ENCODE measurements around the gene IL10RA.
"Not testable (repeated sequence)": the region's sequence is repeated elsewhere in the genome, so short reads cannot be mapped to it uniquely, and the experiment has no call there.

IL10RA gene

DNA sequence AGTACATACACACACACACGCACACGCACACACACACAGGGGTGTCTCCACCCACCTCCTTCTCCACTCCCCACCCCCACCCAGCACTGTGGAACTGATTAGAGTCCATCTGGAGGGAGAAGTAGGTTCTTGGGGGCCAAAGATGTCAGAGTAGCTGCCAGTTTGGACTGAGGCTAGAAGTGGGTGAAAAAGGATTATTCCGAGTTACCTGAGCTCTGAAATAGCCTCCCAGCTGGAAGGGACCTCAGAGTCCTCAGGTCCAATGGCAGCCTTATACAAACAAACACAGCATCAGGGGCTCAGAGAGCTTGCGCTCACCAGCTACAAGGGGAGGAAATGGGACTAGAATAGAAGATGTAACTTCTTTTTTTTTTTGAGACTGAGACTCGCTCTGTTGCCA is 20.8 kb downstream of the IL10RA start:
- DNase-seq = peak in 1 of 58 donors; percentile 6

DNA sequence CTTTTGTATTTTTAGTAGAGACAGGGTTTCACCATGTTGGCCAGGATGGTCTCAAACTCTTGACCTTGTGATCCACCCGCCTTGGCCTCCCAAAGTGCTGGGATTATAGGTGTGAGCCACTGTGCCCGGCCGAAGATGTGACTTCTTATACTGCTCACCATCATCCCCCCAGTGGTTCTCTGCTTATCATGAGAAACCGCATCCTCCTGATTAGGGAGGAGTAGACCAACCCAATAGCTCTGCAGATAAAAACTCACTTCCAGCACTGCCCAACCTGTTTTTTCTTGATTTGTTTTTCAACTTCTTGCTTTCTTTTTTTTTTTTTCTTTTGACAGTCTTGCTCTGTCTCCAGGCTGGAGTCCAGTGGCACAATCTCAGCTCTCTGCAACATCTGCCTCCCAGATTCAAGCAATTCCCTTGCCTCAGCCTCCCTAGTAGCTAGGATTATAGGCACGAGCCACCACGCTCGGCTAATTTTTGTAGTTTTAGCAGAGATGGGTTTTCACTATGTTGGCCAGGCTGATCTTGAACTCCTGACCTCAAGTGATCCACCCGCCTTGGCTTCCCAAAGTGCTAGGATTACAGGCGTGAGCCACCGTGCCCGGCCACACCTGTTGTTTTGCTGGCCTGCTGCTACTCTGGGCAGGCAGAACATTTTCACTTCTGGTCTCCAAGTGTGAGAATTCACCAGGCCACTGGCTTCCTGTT is 21.5 kb downstream of the IL10RA start:
- DNase-seq = not testable (repeated sequence)

DNA sequence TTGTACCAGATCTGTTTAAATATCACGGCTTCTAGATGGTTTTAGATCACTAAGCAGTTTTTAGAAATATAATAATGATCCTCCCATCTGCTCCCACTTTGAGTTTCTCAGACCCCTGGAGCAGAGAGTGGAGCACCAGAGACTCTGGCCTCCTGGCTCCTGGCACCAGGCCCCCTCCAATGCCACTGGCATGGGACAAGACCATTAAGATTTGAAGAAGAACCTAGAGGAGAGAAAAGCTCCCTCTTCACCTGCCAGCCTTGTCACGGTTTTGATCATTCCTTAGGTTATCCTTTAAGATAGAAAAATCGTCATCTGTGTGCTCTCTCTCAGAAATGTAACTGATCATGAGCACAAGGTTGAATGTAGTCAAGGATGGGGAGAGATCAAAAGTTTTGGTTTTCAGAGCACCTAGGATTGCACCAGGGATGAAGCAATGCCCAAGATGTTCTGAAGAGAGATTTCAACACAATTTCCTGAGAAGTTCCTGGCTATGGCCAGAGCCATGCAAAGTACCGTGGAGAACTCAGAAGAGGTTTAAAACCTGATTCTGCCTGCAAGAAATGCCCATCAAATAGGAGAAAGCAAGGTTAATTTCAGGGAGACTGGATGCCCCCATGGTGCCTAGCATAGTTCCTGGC is 22.2 kb downstream of the IL10RA start:
- no peak for DNase-seq

DNA sequence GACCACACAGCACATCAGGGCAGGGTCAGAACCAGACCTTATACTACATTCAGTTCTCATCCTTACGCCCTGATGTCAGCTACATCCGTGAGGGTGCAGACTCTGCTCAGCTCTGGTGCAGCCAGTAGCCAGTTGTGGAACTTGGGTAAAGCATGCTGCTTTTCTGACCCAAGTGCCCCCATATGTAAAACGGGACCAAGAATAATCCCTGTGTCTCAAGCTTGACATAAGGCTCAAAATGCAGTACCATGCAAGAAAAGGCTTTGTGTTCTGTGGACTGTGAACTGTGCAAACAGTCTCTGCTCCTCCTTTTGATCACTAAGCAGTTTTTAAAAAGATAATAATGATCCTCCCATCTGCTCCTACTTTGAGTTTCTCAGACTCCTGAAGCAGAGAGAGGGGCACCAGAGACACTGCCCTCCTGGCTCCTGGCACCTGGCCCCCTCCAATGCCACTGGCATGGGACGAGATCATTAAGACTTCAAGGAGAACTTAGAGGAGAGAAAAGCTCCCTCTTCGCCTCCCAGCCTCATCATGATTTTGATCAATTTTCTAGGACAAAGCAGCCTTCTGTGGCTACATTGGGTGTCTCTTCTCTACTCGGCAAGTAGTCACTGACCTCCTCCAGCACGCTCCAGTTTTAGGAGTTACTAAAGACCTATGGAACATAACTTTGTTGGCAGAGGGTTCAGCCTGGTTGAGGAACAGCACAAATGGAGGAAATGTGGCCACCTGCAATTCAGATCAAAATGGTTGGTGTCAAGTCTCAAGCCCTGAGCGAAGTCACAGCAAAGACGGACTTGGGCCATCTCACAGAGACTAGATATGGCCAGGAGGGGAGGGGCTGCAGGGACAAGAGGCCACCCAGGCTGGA is 23.9 kb downstream of the IL10RA start:
- no peak for DNase-seq

DNA sequence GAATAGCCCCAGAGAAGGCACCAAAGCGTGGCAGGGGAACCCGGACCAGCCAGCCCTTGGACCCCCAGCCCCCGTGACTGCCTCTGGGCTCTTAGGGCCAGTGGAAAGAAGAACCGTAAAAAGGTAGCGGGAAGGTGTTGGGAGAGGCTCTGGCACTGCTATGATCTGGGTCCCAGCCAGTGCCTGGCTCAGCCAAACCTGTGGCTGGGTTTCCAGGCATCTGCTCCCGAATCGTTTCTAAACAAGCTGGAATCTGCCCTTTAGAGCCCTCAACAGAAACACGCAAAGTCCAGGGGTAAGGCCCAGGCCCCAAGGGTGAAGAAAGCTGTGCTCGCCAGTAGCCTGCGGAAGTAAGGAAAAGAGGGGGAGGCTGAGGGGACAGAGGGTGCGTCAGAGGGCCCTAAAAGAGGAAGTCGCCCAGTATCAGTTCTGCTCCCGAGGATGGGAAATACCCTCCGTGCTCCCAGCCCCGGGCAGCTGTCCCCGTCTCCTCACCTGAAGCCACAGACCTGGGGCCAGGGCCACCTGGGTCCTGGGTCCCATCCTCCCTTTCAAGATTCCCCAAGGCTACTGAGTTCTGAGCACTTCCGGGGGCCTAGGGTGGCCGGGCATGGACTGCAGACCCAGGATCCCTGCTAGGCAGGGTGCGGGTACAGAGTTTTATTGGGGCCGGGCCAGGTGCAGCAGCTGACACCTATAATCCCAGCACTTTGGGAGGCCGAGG is 24.7 kb downstream of the IL10RA start:
- peak in 19 of 58 donors; percentile 13 to 57 (median 33) for DNase-seq

DNA sequence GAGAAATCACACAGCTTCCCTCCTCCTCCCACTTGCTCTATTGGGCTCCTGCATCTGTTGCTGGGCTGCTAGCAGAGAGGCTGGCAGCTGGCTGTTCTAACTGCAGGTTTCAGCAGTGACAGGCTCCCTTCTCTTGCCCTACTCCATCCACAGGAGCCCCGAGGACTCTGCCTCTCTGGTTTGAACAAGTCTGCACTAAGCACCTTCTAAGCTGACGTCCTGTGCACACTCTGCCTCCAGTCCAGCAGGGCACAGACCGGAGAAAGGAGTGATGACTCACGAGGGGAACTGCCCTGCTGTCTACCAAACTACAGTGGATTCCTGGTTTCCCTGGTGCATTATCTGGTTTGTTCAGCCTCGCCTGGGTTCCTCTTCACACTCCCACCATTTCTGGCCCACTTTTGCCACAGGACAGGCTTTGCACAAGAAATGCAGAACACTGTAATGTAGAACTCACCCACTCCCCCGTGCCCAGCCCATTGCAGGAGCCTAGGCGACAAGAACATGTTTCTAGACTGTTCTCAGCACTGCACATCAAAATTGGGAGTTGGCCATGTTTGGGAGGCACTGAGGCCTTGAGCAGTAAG is 26.0 kb downstream of the IL10RA start:
- DNase-seq = peak in 6 of 58 donors; percentile 13 to 44 (median 26)

DNA sequence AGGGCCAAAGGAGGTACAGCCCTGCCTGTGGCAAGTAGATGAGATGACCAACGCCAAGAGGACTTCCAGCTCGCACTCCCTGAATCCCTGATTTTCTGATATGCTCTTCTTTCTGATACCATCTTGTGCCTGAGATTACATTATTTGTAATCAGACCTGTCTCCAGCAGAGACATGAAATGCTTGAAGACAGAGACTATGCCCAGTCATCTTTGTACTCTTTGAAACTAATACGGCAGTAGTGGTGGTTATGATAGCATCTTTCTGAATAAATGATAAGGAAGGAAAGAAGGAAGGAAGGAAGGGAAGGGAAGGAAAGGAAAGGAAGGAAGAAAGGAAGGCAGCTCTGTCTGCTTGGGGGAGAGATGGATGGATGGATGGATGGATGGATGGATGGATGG is 27.8 kb downstream of the IL10RA start:
- no peak for DNase-seq

DNA sequence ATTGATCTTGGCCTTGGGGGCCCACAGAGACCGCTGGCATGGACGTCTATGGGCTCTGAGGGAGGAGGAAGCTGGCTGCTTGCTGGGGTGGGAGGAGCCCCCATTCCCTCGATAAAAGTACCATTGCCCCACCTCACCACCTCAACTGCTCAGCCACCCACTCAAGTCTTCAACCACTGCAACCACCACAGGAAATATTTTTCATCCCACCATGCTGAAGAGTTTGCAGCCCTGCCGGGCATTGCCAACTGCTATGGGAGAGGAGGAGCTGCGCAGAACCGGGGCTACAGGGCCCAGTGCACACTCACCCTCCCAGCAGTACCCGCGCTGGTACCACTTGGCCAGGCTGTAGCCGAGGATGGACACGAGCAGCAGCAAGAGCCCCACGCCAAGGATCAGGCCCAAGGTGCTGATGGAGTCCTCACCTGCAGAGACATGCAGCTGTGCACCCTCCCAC is 29.2 kb downstream of the IL10RA start:
- no peak for DNase-seq

DNA sequence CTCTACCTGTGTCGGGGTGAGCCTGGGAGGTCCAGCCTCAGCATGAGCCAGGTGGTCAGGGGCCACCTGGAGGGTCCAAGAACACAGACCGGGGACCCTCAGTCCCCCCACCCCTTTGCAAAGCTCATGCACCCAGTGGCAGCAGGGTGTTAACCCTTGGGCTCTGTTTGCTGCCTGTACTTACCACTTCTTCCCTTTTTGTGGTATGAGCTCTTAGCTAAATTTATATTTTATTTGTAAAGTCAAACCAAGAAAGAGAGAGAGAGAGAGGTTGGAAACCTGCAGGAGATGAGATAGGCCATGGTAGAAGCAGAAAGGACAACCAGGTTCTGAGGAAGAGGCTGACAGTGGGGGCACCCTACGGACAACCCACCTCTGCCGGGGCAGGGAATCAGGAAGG is 29.9 kb downstream of the IL10RA start:
- no peak for DNase-seq

DNA sequence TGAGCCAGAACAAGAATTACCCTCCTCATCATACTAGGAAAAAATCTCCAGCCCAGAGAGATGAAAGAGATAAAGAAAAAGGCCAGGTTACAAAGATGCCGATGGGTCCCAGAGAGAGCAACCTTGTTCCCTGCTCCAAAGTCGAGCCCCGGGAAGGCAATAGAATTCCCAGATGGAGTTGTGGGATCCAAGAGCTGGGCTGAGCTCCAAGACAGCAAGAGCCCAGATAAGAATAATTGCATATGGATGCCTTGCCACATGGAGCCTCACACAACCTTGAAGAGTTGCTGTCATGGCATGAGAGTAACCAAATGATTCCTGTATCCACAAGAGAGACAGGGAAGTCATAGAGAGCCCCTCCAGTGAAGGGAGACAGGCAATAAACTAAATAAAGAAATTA is 30.9 kb downstream of the IL10RA start:
- no peak for DNase-seq

DNA sequence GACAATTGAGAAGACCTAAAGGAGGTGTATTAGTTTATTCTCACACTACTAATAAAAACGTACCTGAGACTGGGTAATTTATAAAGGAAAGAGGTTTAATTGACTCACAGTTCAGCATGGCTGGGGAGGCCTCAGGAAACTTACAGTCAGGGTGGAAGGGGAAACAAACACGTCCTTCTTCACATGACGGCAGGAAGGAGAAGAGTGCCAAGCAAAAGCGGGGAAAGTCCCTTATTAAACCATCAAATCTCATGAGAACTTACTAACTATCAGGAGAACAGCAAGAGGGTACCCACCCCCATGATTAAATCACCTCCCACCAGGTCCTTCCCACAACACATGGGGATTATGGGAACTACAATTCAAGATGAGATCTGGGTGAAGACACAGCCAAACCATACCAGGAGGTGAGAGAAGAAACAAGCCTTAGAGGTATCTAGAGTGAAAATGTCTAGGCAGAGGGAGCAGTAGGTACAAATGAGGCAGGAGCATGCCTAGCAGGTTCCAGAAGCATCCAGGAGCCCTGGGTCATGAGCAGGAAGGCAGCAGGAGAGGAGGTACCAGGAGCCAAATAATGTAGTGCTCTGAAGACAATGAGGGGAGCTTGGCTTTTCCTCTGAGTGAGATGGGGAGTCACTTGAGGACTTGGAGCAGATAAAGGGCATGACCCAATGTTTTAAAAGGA is 31.6 kb downstream of the IL10RA start:
- DNase-seq = no peak

DNA sequence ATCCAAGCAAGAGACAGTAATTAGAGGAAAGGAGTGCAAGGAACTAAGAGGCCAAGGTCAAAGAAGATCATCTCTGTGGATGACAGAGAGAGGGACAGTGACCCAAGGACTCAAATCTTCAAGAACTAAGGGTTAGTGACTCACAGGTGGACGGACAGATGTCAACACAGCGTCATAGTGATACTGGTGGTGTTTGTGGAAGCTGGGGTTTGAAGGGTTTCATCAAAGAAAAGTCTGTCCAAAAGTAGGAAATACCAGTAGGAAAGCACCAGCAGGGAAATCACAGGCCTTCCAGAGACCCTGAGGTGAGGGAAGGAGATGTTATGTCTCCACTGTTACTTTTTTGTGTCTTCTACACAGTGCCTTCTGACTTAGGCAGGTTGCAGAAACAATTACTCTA is 32.2 kb downstream of the IL10RA start:
- DNase-seq = no peak

DNA sequence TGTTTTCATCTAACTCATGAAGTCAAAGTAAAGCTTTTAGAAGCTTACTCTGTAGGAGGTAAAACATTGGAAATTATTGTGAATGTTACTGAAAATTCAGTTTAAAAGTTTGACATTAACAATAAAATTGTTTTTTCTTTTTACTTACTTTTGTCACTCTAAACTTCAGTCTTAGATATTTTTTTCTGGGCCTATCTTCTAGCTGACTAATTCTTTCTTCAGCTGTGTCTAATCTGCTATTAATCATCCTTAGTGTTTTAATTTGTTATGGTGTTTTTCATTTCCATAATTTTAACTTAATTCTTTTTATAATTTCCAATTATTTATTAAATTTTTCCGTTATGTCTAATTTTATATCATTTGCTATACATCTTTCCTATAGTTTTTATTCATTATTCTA is 35.0 kb downstream of the IL10RA start:
- DNase-seq = no peak

DNA sequence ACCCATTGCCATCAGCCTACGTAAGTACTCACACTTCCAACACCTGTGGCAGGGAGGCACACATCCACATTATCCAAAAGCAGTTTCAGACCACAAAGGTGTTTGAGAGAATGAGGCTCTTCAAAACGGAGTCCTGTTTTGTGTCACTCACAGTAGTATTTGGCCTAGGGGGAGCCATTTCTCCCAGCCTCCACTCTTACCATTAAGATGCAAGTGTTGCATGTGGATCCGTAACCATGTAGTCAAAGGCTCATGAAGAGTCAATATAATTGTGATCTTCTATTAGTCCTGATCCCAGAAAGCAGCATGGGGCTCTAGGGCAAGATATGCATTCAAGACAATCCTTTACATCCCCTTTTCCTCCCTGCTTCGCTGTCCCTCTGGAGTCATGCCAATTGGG is 41.5 kb downstream of the IL10RA start:
- no peak for DNase-seq

DNA sequence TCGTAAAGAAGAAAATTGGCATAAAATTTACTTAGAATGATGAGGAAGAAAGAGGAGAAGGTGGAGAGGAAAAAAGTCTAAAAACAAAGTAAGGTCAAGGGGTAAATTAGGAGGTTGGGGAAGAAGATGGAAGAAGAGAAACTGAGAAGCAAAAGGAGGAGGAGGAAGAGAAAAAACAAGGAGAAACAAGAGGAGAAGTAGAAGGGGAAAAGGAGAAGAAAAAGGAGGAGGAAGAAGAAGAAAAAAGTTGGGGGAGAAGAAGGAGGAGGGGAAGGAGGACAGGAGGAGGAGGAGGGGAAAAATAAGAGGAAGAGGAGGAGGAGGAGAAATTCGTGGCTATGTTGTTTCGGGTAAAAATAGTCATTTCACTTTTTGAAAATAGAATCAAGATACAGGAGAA is 42.4 kb downstream of the IL10RA start:
- DNase-seq = no peak

DNA sequence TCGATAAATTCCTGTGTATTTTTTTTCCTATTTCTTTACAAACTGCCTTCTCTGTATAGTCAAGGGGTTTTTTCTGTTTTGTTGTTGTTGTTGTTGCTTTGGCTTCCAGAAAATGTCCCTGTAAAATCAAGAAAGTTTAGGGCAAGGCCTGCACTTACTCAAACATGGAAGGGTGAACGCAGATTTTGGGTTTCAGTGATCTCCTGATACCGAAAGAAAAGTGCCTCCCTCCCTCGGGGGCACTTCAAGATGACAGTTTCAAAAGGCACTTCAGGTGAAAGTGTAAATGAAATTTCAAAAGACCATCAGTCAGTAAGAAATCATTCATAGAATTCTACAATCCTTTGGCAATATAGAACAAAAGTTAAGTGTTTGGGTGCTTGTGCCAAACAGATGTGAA is 47.2 kb downstream of the IL10RA start:
- no peak for DNase-seq

DNA sequence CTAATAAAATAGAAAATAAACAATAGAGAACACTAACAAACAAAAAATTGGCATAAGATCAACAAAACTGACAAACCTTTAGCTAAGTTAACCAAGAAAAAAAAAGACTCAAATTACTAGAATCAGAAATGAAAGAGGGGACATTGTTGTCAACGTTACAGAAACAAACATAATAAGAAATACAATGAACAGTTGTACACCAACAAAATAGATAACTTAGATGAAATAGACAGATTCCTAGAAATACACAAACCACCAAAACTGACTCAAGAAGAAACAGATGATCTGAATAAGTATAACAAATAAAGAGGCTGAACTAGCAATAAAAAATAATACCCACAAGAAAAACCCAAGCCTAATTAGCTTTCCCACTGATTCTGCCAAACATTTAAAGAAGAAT is 55.9 kb downstream of the IL10RA start:
- DNase-seq = no peak

DNA sequence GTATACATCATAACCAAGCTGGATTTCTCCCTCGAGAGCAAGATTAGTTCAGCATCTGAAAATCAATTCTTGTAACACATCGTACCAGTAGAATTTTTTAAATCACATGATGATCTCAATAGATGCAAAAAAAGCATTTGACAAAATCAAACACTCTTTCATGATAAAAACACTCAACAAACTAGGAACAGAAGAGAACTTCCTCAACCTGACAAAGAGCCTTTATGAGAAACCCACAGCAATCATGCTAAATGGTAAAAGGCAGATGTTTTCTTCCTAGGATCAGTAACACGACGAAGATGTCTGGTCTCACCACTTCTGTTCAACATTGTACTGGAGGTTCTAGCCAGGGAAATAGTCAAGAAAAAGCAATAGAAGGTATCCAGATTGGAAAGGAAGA is 56.6 kb downstream of the IL10RA start:
- DNase-seq = no peak

DNA sequence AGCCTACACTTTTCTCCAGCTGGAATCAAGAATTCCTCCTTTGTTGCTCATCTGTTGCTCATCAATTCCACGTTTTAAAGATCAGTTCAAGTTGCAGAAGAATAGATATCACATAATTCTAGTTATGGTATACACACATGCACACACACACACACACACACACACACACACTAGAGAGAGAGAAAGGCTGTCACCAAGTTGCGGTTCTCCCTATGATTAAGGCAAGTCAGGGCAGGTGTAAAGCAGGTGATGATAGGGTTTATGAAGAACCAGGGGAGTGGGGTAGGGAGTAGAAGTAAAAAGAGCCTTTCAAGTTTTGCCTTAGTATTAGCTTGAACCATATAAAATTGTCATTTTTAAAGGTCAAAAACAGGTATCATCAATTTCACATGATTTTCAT is 59.0 kb downstream of the IL10RA start:
- DNase-seq = no peak
